ENCODE results near the gene ARFGAP1.

DNA sequence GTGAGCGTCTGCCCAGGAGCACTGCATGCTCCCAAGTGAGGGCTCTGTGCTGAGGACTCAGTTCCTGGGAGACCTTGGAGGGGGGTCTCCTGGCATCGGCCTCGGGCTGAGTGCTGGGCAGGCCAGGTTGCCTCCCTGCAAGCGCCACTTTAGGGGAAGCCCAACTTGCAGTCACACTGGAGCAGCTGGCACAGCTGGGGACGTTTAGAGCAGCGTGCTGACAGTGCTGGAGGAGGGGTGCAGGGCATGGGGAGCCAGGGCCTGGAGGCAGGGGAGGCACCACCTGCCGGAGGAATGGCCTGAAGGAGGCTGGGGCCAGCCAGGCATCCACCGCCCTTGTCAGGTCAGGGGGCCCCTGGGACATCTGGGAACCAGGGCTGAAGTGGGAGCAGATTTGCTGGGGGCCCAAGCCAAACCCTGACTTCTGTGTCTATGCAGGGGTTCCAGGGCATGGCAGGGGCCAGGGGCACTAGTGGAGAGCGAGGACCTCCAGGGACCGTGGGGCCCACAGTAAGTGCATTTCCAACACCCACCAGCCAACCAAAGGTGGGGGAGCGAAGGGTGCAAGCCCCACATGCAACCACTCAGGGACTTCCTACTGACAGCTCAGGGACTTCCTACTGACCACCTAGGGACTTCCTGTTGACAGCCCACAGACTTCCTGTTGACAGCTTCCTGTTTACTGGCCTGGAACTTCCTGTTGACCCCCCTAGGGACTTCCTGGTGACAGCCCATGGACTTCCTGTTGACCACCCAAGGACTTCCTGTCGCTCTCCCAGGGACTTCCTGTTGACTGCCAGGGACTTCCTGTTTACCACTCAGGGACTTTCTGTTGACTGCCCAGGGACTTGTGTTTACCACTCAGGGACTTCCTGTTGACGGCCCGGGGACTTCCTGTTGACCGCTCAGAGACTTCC is 54.0 kb downstream of the ARFGAP1 start:
- TF ChIP-seq POLR2A (IDR thresholded peaks at IDR 0.05; ENCODE audit: low read length): no peak
- TF ChIP-seq GATA1 (IDR thresholded peaks at IDR 0.05; ENCODE audit: low read depth, low read length): no peak

Measured in erythroblast (primary cell).